GM19452 (cell line): ENCODE measurements around the gene ZNF692.
"Not testable (repeated sequence)": the region's sequence is repeated elsewhere in the genome, so short reads cannot be mapped to it uniquely, and the experiment has no call there.

ENCODE experiments used
- ATAC-seq: cut with Tn5 transposase; IDR thresholded peaks from one replicate; pipeline ENCODE4 v1.9.1; 2021; ENCODE audit not compliant: unreplicated experiment

Gene ZNF692, protein sequence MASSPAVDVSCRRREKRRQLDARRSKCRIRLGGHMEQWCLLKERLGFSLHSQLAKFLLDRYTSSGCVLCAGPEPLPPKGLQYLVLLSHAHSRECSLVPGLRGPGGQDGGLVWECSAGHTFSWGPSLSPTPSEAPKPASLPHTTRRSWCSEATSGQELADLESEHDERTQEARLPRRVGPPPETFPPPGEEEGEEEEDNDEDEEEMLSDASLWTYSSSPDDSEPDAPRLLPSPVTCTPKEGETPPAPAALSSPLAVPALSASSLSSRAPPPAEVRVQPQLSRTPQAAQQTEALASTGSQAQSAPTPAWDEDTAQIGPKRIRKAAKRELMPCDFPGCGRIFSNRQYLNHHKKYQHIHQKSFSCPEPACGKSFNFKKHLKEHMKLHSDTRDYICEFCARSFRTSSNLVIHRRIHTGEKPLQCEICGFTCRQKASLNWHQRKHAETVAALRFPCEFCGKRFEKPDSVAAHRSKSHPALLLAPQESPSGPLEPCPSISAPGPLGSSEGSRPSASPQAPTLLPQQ

DNA sequence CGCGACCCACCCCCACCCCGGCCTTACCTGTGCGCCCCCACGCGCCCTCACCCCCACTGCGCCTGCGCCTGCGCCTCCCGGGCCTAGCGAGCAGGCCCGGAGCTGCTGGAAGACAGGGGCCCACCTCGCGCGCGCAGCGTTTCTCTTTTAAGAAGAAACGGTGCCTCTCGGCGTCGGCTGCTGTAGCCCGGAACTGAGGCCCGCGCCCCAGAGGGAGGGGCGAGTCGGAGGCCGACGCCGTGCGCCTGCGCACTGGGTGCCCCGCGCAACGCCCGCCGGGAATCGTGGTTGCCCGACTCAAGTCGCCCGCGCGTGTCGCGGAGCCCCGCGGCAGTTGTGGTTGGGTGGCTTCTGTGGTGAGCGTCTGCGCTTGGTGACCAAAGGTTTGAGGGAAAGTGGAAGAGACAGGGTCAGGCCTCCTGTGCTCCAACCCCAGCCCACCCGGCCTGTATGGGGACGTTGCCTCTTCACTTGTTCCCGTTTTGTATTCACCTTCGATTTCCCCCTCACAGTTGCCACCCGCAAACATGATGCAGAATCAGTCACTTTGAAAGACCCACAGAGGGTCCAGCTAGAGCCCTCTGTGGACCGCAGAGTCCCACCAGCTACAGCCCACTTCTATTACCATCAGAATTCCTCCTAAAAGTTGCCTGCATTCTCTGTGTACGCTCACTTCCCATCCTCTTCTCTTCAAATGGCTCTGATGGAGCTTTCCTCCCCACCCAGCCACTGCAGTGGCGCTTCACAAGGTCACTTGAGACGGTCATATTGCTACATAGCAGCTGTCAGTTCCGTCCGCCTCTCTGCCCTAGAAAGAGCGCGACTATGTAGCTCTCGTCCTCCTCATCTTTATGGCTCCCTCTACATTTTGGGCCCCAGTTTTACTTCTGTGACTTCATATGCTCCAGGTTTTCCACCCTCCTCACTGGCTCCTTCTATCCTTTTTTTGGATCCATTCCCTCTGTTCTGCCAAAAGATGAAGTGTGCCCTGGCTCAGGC, at the start of gene ZNF692:
Gene ZNF692 (minus strand): TSS at position 195 of the 999 bp plus-strand sequence. CDS start 776 bp downstream, outside the sequence.
- ATAC-seq, result peak; percentile 77

DNA sequence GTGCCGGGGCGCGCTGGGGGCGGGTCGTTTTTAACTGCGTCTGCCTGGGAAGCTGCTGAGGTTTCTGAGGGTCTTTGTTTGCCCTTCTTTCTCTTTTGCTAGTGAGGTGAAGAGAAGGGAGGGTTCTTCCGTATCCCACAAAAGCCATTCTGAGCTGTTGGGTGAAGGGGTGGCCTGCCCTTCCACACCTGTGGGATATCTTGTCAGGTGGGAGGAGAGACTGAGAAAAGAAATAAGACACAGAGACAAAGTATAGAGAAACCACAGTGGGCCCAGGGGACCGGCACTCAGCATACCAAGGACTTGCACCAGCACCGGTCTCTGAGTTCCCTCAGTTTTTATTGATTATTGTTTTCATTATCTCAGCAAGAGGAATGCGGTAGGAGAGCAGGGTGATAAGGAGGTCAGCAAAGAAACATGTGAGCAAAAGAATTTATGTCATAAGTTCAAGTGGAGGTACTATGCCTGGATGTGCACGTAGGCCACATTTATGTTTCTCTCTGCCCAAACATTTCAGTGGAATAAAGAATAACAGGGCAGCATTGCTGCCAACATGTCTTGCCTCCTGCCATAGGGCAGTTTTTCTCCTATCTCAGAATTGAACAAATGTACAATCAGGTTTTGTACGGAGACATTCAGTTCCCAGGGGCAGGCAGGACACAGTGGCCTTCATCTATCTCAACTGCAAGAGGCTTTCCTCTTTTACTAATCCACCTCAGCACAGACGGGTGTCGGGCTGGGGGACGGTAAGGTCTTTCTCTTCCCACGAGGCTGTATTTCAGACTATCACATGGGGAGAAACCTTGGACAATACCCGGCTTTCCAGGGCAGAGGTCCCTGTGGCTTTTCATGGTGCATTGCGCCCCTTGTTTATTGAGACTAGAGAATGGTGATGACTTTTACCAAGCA, 48.1 kb upstream of the ZNF692 start:
- peak; percentile 19 for ATAC-seq

DNA sequence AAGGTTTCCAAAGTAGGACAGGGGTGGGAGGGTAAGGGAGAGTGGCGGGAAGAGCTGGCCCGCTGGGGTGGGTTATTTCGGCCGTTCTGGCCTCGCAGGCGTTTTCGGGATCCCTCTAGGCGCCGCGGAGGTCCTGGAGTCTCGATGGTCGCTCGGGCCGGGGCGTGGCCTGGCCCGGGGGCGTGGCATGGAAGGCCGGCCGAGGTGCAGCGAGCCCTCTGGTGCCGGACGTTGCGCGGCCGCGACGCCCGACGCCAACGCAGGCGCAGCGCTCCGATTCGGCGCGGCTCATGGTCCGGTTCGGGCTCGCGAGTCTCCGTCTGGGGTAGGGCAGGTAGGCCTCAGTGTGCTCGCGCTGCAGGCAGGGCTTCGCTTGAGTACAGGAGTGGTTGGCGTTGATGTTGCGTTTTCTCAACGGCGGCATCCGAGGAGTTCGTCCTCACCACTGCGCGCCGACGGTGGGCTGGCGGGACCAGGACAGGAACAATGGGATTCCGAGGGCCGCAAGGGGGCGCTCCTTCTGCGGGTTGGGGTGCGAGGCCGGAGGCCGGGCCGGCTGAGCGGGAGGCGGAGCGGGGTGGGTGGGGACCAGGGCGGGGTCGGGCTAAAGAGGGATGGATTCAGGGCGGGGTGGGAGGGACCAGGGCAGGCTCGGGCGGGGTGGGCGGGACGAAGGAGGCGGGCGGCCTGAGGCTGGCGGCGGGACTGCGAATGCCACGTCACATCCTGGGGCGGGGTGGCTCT, 47.3 kb upstream of the ZNF692 start, which contains the start of gene PGBD2:
Gene PGBD2 (plus strand): TSS at position 227 of the 744 bp plus-strand sequence. CDS start 7,628 bp downstream, outside the sequence.
- peak; percentile 95 for ATAC-seq

DNA sequence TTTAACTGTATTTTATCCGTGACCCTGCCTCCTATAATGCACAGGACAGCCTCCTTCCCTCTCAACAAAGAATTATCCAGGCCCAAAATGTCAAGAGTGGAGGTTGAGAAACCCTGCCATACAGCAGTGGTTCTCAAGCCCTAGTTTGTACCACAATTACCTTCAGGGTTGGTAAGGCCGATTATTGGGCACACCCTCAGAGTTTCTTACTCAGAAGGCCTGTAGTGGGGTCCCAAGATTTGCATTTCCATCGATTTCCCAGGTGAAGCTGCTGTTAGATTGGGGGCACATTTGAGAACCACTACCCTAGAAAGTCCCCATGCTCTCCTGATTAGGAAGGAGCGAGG, 46.8 kb upstream of the ZNF692 start:
- no peak for ATAC-seq

DNA sequence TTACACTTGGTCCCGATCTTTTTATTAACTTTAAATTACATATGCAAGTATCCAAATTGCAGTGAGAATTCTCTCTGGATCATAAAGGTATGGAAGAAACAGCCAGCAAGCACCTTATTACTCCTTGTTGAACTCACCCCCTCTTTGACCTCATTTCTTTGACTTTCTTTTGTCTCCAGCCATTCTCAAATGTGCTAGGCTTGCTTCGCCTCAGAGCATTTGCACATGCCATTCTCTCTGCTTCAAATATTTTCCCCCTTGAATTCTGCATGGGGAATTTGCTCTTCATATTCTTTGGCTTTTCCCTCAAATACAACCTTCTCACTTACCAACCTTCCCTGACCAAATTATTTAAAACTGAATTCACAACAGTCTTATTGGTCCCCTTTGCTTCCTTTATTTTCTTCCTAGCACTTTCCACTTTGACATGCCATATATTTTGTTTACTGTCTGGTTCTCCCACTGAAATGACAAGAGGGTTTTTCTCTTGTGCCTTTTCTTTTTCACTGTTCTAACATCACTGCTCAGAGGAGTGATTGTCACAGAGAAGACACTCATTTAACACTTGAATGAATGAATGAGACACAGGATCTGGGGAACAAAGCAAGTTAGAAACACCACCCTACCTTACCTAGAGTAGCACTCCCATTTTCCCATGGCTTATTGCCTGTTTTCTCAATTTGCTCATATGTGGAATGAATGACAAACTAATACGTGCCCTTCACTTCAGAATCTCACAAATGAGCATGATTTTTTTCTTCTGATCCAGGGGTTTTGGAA, 45.7 kb upstream of the ZNF692 start:
- ATAC-seq, result no peak

DNA sequence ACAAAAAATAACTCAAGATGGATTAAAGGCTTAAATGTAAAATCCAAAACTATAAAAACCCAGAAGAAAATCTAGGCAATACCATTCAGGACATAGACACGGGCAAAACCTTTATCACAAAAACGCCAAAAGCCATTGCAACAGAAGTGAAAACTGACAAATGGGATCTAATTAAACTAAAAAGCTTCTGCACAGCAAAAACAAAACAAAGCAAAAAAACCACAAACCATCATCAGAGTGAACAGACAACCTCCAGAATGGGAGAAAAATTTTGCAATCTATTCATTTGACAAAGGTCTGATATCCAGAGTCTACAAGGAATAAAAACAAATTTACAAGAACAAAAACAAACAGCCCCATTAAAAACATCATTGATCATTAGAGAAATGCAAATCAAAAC, 42.7 kb upstream of the ZNF692 start:
- ATAC-seq, result no peak

DNA sequence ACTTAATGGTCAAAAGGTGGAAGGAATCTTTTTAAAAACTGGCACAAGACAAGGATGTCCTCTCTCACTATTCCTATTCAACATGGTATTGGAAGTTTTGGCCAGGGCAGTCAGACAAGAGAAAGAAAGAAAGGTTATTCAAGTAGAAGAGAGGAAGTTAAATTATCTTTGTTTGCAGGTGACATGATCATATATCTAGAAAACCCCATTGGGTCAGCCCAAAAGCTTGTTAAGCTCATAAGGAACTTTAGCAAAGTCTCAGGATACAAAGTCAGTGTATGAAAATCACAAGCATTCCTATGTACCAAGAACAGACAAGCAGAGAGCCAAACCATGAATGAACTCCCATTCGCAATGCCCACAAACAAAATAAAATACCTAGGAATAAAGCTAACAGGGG, 41.8 kb upstream of the ZNF692 start:
- no peak for ATAC-seq

DNA sequence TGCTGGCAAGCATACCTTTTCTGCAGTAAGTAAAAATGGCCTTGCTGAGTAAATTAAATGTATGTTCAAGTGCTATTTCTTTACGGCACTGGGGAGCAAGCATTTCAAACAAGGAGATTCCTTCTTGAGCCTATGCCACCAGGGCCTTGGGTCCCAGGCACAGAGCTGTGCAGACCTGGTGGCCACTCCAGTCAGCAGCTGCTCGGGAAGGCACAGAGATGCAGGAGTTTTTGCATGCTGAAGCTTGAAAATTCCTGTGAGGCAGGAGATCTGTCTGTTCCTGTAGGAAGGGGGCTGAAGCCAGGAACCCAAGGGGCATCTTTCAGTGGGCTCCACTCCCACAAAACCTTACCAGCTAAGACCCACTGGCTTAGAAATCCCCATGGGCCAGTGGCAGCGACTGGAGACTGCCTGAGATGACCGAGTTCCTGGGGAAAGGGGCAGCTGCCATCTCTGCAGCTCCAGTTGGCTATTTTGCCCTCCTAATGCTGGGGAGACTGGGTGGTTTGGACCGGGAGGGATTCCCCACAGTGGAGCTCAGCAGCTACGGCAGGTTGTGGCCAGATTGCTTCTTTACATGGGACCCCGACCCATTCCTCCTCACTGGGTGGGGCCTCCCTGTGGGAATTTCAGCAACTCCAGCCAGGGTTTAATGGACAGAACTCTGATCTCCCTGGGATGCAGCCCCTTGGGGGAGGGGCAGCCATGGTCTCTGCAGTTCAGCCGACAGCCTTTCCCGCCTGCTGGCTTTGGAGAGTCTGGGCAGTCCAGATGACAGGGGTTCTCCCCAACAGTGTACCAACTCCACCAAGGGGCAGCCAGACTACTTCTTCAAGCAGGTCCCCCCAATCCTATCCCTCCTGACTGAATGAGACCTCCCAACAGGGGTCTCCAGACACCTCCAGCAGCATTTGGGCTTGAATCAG, 38.8 kb upstream of the ZNF692 start:
- no peak for ATAC-seq

DNA sequence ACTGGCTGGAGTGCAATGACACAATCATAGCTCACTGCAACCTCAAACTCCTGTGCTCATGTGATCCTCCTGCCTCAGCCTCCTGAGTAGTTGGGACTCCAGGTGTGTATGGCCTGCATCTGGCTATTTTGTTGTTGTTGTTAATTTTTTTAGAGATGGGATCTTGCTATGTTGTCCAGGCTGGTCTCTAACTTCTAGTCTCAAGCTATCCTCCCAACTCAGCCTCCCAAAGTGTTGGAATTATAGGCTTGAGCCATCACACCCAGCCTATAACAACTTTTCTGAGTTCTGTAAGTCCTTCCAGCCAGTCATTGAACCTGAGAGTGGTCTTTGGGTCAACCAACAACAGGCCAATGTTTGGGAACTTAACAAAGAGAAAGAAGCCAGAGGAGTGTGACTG, 36.0 kb upstream of the ZNF692 start:
- ATAC-seq, result no peak

DNA sequence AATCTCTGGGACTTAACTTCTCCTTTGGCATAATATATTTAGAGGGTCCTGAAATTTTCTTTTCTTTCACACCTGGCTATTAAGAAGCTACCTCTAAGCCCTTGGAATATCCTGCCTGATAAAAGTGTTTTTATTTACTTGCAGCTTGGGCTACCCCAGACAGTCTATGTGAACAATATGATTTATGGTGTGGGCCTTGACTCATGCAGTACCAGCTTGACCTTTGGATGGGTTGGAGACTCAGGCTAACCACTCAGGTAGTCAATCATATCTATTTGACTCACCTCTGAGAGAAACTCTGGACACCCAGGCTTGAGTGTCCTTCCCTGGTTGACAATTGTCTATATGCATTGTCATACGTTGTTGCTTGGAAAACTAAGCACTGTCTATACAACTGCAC, 33.7 kb upstream of the ZNF692 start:
- no peak for ATAC-seq

DNA sequence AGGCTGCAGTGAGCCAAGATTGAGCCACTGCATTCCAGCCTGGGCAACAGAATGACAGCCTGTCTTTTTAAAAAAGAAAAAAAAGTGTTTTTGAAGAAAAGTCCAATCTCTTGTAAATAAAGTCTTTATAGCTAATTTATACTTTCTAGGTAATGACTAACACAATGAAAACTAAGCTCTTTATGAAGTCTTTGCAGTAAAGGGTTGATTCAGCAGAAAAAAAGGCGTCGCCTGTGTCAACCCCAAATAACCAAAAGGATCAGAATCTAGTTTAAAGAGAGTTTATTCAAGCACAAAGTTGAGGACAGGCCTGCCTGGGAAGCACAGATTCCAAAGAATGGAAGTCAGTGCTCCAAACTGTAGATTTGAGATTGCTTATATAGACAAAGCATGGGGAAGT, 32.9 kb upstream of the ZNF692 start:
- no peak for ATAC-seq

DNA sequence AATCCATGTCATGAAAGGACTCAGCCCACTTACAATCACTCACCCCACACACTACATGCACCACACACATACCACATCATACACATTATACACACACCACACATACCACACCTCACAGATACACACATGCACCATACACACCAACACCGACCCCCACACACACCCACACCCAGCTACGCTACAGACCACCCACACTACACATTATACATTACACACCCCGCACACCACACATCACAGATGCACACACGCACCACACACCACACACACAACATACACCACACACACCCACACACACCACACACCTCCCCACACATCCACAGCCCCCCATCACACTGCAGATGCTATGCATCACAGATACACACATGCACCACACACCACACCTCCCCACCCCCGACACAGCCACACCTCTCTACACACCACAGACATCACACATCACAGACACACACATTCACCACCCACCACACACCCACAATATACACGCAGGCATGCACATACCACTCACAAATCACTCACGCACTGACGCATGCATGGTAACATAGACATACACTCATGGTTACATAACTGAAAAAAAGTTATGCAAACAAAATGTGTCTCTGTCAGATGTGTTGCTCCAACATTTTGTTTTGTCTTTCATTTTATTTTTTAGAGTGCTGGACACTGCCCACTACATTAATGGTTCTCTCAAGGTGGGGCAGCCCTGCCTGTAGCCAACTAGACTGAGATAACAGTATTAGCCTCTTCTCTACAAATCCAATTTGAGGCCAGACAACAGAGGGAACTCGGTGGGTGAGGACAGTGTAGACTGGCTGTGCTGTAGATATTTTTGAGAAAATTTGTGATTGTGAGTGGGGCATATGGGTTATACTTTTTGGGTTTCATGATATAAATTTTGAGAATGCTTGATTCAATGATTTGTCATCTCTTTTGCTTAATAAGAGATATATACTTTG, 31.9 kb upstream of the ZNF692 start:
- no peak for ATAC-seq

DNA sequence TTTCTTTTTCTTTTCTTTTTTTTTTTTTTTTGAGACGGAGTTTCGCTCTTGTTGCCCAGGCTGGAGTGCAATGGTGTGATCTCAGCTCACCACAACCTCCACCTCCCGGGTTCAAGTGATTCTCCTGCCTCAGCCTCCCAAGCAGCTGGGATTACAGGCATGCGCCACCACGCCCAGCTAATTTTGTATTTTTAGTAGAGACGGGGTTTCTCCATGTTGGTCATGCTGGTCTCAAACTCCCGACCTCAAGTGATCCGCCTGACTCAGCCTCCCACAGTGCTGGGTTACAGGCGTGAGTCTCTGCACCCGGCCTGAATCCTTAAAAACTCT, 31.0 kb upstream of the ZNF692 start:
- not testable (repeated sequence) for ATAC-seq

DNA sequence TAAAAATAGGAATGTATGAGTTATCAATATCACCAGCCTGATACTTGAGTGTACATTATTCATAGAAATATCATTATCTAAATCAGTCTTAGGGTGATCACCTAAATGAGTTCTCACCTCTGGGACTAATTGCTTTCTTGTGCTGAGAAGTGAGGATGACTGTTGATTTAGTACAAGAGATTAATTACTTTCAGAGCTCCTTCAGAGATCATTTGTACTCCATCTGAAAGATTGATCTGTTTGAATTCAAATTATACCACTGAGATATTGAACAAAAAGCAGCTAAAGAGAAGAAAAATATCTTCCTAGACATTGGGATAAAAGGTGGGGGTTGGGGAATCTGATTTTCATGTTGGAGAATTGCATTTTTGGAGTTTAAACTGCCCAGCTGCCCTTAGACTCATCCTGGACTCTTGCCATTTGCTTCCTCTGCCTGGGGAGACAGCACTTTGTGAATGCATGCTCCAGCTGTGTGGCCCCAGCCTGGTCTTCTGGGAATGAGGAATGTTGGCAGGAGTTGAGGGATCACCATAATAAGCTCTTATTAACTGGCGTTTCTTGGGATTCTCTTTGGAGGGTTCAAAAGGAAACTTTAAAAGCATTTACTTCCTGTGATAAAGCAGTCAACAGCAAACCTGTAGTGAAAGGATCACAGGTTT, 27.5 kb upstream of the ZNF692 start:
- ATAC-seq, result no peak

DNA sequence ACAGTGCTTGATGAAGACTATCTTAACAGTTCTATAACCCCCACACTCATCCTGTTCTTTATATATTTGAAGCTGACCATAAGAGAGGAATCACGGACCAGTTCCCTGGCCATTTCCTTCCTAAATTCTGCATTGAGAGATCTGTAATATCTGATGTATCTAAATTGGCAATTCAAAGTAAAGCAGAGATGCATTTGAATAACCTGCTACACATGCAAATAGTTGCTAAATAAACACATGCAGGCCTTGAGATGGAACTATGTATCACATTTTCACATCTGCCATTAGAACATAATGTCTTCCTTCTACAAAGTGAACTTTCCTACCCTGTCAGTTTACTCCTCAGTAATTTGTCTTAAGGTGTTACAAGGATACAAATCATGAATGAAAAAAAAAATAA, 26.8 kb upstream of the ZNF692 start:
- ATAC-seq, result no peak

DNA sequence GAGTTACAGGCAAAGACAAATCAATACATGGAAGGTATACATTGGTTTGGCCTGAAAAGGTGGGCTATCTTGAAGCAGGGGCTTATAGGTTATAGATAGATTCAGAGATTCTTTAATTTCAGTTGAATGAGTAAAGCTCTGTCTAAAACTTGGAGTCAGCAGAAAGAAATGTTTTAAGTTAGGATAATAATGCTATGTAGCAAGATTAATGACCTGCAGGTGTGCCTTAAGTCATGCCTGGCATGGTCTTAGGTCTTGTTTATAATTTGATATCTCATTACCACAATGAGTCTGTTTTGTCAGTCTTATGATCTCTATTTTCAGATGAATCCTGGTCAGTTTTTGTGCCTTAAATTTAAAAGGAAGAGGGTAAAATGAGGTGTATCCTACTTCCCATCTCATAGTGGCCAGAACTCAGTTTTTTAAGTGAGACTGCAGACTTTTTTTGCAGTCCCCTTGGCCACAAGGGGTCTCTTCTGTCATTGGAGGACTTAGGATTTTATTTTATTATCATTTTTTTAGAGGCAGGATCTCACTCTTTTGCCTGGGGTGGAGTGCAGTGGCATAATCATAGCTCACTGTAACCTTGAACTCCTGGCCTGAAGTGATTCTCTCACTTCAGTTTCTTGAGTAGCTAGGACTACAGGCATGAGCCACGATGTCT, 25.9 kb upstream of the ZNF692 start:
- no peak for ATAC-seq
